ENCODE measurements around the gene ZDHHC19.

The ZDHHC19 gene

DNA sequence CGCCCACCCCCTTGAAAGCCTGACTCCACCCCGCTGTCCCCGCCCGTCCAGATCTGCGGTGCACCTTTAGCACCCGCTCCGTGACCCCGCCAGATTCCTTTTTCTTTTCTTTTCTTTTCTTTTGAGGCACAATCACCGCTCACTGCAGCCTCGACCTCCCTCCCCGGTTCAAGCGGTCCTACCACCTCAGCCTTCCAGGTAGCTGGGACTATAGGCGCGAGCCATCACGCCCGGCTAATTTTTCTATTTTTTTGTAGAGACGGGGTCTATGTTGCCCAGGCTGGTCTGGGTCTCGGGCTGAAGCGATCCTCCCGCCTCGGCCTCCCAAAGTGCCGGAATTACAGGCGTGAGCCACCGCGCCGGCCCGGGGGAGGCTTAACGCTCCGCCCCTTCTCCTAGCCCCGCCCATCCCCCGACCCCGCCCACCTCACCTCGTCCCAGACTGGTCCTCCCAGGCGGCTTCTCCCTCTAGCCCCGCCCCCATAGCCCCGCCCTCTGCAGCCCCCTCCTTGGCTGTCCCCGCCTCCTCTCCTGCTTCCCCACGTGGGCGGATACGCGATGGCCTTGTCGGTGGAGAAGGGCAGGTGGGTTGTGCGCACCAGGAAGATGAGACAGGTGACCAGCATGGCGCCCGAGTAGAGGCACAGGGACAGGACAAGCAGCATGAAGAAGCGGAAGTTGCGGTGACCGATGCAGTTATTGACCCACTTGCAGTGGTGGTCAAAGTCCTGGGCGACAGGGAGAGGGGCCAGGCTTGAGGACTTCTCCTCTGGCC is 3.2 kb downstream of the ZDHHC19 start:
- in situ Hi-C loops (cut with MboI; ENCODE audit: low sequenced_read_pairs) = loop anchor here (25.0 kb wide), 1 partner anchor 371 kb away; no protein-coding TSS in a partner anchor

DNA sequence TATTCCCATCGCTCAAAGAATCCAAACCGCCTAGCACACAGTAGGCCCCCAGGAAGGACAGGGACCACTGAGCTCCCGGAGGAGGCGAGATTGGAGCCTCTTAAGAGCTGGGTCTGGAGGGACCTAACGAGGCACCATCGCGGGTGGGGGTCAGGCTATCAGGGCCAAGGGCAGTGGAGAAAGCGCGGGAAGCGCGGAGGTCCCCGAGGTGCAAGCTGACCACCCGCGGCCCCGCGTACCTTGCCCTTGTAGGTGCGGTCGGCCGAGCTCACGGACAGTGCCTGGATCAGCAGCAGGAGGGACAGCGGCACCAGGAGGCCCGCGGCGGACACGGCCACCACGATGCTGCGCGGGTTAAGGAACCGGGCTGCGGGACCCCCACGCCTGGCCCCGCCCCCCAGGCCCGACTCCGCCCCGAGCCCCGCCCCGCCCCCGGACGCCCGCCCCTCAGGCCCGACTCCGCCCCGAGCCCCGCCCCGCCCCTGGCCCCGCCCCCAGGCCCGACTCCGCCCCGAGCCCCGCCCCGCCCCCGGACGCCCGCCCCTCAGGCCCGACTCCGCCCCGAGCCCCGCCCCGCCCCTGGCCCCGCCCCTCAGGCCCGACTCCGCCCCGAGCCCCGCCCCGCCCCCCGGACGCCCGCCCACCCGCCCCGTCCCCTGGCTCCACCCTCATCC is 3.9 kb downstream of the ZDHHC19 start:
- in situ Hi-C loops (cut with MboI; ENCODE audit: low sequenced_read_pairs) = loop anchor here (25.0 kb wide), 1 partner anchor 370 kb away; no protein-coding TSS in a partner anchor

DNA sequence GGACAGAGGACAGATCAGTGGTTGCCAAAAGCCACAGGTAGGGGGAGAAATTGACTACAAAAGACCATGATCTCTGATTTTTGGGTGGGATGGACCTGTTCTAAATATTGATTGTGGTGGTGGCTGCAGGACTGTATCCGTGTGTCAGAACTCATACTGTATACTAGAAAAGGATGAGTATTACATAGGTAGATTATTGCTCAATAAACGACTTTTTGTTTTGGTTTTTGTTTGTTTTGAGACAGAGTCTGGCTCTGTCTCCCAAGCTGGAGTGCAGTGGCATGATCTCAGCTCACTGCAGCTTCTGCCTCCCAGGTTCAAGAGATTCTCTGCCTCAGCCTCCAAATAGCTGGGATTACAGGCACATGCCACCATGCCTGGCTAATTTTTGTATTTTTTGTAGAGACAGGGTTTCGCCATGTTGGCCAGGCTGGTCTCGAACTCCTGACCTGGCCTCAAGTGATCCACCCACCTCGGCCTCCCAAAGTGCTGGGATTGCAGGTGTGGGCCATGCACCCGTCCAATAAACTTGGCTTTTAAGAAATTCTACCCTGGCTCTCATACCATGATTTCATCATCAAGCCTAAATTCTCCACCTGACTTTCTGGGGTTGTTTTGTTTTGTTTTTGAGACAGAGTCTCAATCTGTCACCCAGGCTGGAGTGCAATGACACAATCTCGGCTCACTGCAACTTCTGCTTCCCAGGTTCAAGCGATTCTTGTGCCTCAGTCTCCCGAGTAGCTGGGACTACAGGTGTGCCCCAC is 5.6 kb downstream of the ZDHHC19 start:
- in situ Hi-C loops (cut with MboI; ENCODE audit: low sequenced_read_pairs) = loop anchor here (25.0 kb wide), 1 partner anchor 368 kb away; no protein-coding TSS in a partner anchor

DNA sequence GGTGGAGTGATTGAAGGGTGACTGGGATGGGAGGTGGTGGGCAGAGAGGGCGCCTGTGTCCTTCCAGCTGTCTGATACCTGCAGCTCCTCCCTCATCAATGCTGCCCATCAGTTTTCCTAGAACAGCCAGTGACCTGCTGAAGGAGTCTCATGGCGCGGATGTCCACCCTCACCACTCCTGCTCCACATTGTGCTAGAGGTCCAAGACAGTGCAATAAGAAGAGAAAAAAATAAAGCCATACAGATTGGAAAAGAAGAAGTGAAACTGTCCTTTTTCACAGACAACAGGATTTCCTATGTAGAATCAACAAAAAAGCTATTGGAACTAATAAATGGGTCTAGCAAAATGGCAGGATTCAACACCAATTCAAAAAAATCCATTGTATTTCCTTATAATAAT is 7.4 kb downstream of the ZDHHC19 start:
- in situ Hi-C loops (cut with MboI; ENCODE audit: low sequenced_read_pairs) = loop anchor here (25.0 kb wide), 1 partner anchor 367 kb away; no protein-coding TSS in a partner anchor

DNA sequence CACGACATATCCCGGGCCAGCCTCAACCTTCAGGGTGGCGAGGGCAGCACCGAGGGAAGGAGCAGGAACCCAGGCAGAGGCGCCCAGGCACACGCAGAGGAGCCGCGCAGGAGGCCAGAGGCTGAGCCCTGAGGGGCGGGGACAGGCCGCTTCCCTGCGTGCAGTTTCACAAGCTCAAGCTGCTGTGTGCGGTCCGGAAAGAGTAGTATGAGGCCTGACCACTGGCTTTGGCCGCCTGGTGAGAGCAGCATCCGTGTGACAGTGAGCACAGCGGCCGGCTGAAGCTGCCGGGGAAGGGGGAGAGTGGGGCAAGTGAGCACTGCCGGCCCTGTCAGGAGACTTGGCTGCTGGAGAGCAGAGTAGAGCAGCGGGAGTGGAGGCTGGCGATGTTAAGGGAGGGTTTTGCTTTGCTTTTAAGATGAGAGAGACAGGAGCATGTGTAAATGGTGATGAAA is 8.7 kb downstream of the ZDHHC19 start:
- in situ Hi-C loops (cut with MboI; ENCODE audit: low sequenced_read_pairs) = loop anchor here (25.0 kb wide), 1 partner anchor 365 kb away; no protein-coding TSS in a partner anchor

DNA sequence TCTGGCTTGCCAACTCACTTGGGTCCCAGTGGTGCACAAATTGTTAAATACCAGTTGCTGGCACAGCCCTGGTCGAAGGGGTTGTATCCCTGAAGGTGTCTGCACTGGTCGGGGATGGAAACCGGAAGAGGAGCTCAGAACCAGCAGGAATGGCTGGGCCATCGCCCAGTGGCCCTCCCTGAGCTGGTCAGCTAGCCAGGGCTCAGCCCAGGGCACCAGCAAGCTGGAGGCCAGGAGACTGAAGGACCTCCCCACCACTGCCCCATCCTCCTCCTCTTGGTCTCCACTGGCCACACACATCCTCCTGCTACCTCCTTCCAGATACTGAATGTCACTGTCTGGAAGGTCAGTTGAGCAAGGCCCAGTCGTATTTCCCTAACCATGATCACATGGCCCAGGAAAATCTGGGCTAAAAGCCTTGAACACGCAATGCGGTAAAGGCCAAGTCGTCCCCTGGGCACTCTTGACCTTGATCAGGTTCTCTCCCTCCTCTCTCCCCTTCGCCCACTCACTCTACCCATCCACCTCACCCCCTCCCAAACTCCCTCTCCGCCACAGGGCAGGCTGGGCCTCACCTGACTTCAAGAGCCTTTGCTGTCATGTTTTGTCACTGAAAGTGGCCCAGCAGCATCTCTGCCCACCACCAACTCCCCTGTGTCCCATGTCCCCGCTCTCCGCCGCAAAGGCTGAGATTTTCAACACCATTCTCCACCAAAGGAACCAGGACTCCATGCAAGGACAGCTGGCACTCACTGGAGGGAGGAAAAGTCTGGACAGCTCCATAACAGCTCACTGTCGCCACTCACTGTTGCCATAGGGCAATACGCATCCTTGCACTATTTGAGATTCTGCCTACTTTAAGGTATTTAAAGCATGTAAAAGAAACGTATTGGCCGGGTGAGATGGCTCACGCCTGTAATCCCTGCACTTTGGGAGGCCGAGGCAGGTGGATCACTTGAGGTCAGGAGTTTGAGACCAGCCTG is 12.1 kb downstream of the ZDHHC19 start:
- in situ Hi-C loops (cut with MboI; ENCODE audit: low sequenced_read_pairs) = no loop called here

DNA sequence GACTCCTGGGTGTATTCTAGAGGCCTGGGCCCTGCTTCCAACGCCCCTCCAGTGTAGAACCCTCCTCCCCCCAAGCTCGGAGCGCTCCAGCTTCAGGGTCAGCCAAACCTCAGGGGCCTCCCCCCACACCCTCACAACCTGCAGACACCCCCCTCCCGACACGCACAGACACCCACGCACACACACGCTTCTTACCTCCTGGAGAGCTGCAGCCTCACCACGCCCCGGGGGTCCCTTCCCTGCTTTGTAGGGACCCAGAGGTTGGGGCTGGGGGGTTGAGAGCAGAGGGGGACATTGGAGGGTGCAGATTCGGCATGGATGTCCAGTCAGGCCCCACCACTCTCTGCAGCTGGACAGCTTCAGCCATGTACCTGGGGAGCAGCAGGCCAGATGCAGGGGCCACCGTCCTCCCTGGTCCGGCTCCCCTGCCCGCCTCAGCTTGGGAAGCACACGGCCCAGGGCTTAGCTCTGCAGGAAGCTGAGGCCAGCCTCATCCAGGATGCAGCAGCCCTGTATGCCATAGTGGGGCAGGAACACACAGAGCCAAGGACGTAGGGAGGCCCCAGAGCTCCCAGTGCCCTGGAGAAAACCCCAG is 13.0 kb downstream of the ZDHHC19 start:
- in situ Hi-C loops (cut with MboI; ENCODE audit: low sequenced_read_pairs) = no loop called here

DNA sequence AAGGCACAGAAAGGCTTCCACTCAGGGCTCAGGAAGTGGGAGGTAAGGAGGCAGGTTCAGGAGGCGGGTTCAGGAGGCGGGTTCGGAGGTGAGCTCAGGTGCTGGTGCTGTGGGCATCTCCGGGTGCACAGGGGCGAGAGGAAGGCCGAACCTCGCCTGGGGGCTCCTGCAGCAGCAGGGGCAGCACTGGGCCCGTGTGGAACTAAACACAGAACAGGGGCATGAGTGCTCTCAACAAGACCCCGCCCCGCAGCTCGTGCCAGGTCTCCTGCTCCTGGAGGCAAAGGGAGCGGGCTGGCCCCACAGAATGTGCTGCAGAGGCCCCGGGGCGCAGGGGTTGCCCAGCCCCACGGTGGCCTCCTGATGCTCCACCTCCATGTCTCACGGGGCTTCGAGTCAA is 13.7 kb downstream of the ZDHHC19 start:
- in situ Hi-C loops (cut with MboI; ENCODE audit: low sequenced_read_pairs) = no loop called here

DNA sequence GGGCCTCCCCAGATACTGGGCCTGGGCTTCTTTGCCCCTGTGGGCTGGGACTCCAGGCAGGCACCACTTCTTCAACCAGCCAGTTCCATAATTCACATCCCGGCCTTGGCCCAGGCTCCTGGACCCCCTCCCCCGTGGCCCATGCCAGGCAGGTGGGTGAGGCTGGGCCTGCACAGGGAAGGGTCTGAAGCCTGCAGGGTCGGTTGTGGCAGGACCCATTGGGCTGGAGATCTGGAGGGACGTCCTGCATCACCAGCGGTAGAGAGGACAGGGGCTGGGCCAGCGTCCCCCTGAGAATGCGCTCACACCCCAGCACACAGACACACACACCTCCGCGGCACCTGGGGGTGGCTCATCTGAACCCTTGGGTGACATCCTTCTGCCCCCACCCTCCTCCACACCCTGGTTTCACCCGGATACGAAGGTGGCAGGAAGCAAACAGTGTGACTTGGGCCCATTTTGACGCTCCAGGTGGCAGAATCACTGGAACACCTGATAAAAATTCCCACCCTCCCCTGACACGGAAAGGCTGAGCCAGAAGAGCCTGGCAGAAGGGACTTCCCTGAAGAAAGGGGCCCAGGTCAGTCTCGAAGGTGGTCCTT is 15.4 kb downstream of the ZDHHC19 start:
- in situ Hi-C loops (cut with MboI; ENCODE audit: low sequenced_read_pairs) = no loop called here

DNA sequence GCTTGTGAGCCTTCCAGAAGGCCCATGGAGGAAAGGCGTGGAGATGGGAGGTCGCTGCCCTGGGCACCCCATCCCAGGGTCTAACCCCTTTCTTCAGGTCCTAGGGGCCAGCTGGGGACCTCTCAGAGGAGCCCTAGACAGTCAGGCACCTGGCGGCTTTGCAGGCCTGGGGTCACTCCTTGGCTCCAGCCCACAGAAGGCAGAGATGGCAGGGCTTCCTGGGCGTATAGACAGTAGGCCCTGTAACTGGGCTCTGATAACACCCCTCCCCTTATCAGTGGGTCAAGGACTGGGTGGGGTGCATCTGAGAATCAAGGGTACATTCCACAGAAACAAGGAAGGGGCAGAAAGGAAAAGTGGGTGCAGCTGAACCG is 16.7 kb downstream of the ZDHHC19 start:
- in situ Hi-C loops (cut with MboI; ENCODE audit: low sequenced_read_pairs) = loop anchor here (5.0 kb wide), 1 partner anchor 117 kb away; no protein-coding TSS in a partner anchor

DNA sequence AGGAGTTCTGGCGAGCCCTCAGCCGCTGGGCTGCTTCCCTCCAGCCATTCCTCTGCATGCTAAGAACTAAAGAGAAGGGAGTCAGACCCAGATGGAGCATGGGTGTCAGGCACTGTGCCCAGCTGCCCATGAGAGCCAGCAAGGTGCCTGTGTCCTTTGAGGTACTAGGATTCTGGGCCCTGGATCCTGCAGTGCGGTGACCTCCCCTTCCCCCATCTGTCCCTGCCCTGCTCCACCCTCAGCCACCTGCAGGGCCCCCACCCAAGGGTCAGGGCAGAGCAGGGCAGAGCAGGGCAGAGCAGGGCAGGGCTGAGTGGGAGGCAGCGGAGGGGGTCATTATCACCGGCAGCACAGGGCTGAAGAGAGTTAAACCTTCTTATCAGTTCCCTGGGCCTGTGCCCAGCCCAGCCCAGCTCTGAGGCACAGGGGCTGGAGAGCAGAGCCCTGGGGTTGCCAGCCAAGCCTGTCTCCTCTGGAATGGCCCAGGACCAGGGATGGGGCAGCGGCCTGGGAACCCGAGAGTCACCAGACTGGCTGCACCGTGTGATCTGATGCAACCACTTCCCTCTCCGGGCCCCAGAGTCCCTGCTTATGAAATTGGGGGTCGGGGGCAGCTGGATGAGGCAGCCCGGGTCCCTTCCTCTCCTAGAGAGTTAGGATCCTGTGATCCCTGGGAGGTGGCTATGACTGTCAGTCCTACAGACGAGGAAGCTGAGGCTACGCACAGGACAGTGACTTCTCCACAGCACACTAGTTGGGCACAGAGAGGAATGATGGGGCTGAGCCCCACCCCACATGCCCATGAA is 17.3 kb downstream of the ZDHHC19 start:
- in situ Hi-C loops (cut with MboI; ENCODE audit: low sequenced_read_pairs) = loop anchor here (5.0 kb wide), 1 partner anchor 117 kb away; no protein-coding TSS in a partner anchor

DNA sequence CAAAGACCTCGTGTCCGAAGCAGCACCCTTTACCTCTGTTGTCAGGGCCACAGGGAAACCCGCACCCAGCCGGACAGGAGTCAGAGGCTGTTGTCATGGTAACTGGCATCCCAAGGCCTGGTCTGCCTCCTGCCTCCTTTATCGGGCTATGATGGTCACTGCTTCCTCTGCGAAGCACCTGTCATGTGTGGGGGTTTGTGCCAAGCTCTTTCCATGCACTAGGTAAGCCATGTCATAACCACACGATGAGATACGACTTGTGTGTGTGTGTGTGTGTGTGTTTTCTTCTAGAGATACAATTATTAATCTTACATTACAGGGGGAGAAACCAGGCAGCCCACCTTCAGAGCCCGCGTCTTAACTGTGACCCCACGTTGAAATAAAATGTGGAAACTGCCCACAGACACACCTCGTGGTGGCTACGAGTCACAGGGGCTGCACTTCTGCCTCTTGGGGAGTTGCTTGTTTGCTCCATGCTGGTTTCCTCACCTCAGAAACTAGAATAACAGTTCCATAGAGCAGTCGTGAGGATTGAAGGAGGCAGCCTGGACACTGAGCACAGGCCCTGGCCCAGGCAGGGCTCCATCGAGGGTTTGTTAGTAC is 18.0 kb downstream of the ZDHHC19 start:
- in situ Hi-C loops (cut with MboI; ENCODE audit: low sequenced_read_pairs) = loop anchor here (5.0 kb wide), 1 partner anchor 116 kb away; no protein-coding TSS in a partner anchor

DNA sequence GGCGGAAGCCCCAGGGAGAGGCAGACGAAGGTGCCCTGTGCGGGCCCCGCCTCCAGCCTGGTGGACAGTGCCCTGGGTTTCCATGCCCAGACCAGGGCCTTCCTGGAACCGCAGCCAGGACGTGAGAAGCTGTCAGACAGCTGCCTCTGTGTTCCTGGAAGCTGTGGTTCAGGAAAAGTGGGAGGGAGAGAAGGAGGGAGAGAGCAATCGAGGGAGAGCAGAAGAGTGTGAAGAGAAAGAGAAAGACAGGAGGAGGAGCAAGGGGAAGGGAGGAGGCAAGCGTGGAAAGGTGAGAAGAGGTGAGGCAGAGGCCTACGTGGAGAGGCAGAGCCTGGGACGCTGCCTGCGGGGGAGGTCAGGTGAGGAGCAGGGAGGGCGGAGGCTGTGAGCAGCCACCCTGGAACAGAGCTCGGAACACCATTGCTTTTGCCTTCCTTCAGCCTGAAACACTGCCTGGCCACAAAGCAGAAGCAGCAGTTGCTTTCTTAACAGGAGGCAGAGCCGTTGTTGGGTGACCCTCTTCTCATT is 18.6 kb downstream of the ZDHHC19 start:
- in situ Hi-C loops (cut with MboI; ENCODE audit: low sequenced_read_pairs) = loop anchor here (5.0 kb wide), 1 partner anchor 115 kb away; no protein-coding TSS in a partner anchor

DNA sequence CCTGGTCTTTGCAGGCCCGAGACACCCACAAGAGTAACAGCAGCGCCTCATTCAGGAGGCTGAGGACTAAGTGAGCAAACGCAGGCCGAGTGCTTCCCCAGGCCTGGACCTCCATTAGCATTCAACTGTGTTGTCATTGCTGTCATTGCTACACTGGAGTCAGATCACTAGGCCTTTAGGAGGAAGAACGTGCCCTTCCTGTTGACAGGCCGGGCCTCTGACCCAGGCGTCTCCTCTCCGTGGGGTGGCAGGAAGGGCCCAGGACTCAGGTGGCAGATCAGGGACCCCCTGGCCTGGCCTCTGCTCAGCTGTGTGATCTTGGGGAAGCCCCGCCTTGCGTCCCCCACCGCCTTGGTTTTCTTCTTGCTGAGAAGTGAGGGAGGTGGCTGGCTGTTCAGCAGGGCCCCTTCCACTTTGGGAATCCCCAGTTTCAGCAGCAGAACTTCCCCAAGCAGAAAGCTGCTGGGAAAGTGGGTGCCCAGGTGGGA is 19.1 kb downstream of the ZDHHC19 start:
- in situ Hi-C loops (cut with MboI; ENCODE audit: low sequenced_read_pairs) = loop anchor here (5.0 kb wide), 1 partner anchor 115 kb away; no protein-coding TSS in a partner anchor

DNA sequence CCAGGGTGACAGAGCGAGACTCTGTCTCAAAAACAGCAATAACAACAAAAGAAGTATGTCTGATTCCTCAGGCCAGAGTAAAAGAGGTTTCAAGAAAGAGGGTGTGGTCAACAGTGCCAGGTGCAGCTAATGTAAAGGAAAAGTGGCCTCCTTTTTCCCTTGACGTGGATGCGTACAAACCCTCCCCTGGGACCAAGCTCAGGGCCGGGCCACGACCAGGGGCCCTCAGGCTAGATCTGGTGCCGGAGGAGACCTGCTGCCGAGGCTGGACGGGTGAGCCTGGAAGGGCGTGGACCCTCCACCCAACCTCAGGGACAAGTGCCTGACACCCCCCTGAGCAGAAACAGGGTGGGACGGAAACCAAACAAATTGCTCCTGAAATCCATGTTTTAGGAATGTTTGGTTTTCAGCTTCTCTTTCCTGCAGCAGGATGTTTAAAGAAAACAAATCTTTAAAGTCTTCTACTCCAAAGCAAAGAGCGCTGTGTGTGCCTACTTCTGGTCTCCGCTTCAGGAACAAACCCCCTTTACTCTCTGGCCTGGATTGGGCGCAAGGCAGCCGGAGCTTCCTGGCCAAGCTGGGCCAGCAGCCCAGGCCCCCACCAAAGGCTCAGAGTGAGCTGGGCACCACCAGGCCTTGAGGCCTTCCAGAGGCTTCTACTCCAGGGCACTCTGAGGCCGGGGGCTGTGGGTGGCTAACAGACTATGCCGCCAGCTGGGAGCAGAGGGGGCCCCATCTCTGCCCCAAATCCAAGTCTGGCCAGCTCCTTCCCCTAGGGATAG is 21.4 kb downstream of the ZDHHC19 start:
- in situ Hi-C loops (cut with MboI; ENCODE audit: low sequenced_read_pairs) = loop anchor here (5.0 kb wide), 1 partner anchor 112 kb away; no protein-coding TSS in a partner anchor

Data from HL-60/S4 (cell line).